ENCODE data around the gene CYBB.

Gene CYBB

GRCh38 chrX:37799936-37800335 is 20.1 kb downstream of the CYBB start:
- H3K4me3 ChIP-seq (ENCODE audit: low read depth, low read length) = no peak overlapping the region
- TF ChIP-seq CTCF (IDR thresholded peaks at IDR 0.05; ENCODE audit: low read depth, low read length, missing control alignments) = no peak
- DNase-seq (ENCODE audit: low read depth) = no peak

GRCh38 chrX:37800717-37801116 is 20.9 kb downstream of the CYBB start:
- no peak for DNase-seq (ENCODE audit: low read depth)
- TF ChIP-seq CTCF (IDR thresholded peaks at IDR 0.05; ENCODE audit: low read depth, low read length, missing control alignments) = no peak
- no peak overlapping the region for H3K4me3 ChIP-seq (ENCODE audit: low read depth, low read length)

GRCh38 chrX:37802028-37802427 is 22.2 kb downstream of the CYBB start:
- H3K4me3 ChIP-seq (ENCODE audit: low read depth, low read length) = no peak overlapping the region
- TF ChIP-seq CTCF (IDR thresholded peaks at IDR 0.05; ENCODE audit: low read depth, low read length, missing control alignments) = no peak

GRCh38 chrX:37803057-37803456 is 23.2 kb downstream of the CYBB start:
- no peak for DNase-seq (ENCODE audit: low read depth)

More at GRCh38 chrX:37802028-37802427, 22.2 kb downstream of the CYBB start:
- no peak for DNase-seq (ENCODE audit: low read depth)

GRCh38 chrX:37809970-37810369 is 30.1 kb downstream of the CYBB start:
- no peak for TF ChIP-seq CTCF (IDR thresholded peaks at IDR 0.05; ENCODE audit: low read depth, low read length, missing control alignments)
- DNase-seq (ENCODE audit: low read depth) = no peak
- H3K4me3 ChIP-seq (ENCODE audit: low read depth, low read length) = no peak overlapping the region

More at GRCh38 chrX:37803057-37803456, 23.2 kb downstream of the CYBB start:
- no peak overlapping the region for H3K4me3 ChIP-seq (ENCODE audit: low read depth, low read length)
- no peak for TF ChIP-seq CTCF (IDR thresholded peaks at IDR 0.05; ENCODE audit: low read depth, low read length, missing control alignments)

GRCh38 chrX:37812110-37812509 is 32.3 kb downstream of the CYBB start:
- TF ChIP-seq CTCF (IDR thresholded peaks at IDR 0.05; ENCODE audit: low read depth, low read length, missing control alignments) = no peak
- H3K4me3 ChIP-seq (ENCODE audit: low read depth, low read length) = no peak overlapping the region
- DNase-seq (ENCODE audit: low read depth) = no peak

- TF ChIP-seq CTCF (IDR thresholded peaks at IDR 0.05; ENCODE audit: low read depth, low read length, missing control alignments) = no peak
- no peak for DNase-seq (ENCODE audit: low read depth)
- H3K4me3 ChIP-seq (ENCODE audit: low read depth, low read length) = no peak overlapping the region
Observed at GRCh38 chrX:37813570-37813969, 33.7 kb downstream of the CYBB start.
